Motor neuron (in vitro differentiated cells): ENCODE data around the gene CASK. TPM values are rescaled to one million over a fixed set of nuclear protein-coding genes. Genes with fewer than 3 reads are reported as not detected.
"Not testable (repeated sequence)": the region's sequence is repeated elsewhere in the genome, so short reads cannot be mapped to it uniquely, and the experiment has no call there.

Experiments used
- ATAC-seq, 8 experiments: fragments of 200-7000 bp; cut with Tn5 transposase; replicated peaks in 6 of 8; 2 replicates each; pipeline ENCODE4 v1.8.0; 2021; ENCODE audit warnings: mild to moderate bottlenecking in 8 of 8, moderate library complexity in 8 of 8
- H3K27ac ChIP-seq, 2 donors: fragments of 250-450 bp; sonication (Bioruptor Pico); 2 replicates each; pipeline ENCODE4 v1.9.0; 2021; ENCODE audit warnings: antibody characterized with exemption in 2 of 2, mild to moderate bottlenecking in 2 of 2, moderate library complexity in 1 of 2
- H3K4me1 ChIP-seq, 2 donors: fragments of 250-450 bp; sonication (Bioruptor Pico); replicated peaks in 1 of 2; 2 replicates each; pipeline ENCODE4 v1.6.1; 2021; ENCODE audit warnings: antibody characterized with exemption in 2 of 2, mild to moderate bottlenecking in 2 of 2, moderate library complexity in 1 of 2
- H3K4me3 ChIP-seq, 5 donors: fragments of 250-450 bp; sonication (Bioruptor Pico); 2 replicates each; pipeline ENCODE4 v1.9.0; 2021; ENCODE audit warnings: antibody characterized with exemption in 5 of 5, mild to moderate bottlenecking in 5 of 5, moderate library complexity in 4 of 5
- WGBS, 10 experiments: fragments of 450-650 bp; shearing (Covaris generic); methylation state at CpG; one replicate each; pipeline ENCODE4 v1.0.0; 2022; 5-methylcytosine and 5-hydroxymethylcytosine counted together
- in situ Hi-C, 9 experiments: fragments of 400-800 bp; cut with MboI; loops; one replicate each; pipeline ENCODE4 v1.15.0; 2021; ENCODE audit warnings: low sequenced_read_pairs in 9 of 9, low pct_unique_long_range_greater_than_20kb in 2 of 9; ENCODE audit not compliant: unreplicated experiment in 9 of 9
- total RNA-seq, 8 experiments: library from RNA; unstranded; fragments of 300-600 nt; gene quantifications; 2 replicates each; pipeline versions ENCODE4 v1.2.3 to v1.2.4, GENCODE V29; 2022

The CASK gene
- total RNA-seq, 8 experiments from 2014 or later: 15.6 to 51.7 (median 41.5) TPM

GRCh38 chrX:41518127-41518840 is 405.1 kb downstream of the CASK start:
- Histone ChIP-seq H3K4me1 (peaks cover 45 to 53% of the 10 kb centered on the region in 2 donors), H3K27ac (peak overlapping the region; percentile 39 to 46), H3K4me3 (no peak overlapping the region)
- WGBS, 10 experiments: 50 to 100% (median 100%) methylated on average over 1 to 7 of the region's 9 CpGs; no CpG with 5 or more reads in 5 of the 10 experiments
- in situ Hi-C loops: no loop called here
- ATAC-seq: no peak

GRCh38 chrX:41516999-41517765 is 406.2 kb downstream of the CASK start:
- Histone ChIP-seq H3K4me3 (no peak overlapping the region), H3K4me1 (peaks cover 36 to 49% of the 10 kb centered on the region in 2 donors), H3K27ac (peak overlapping the region in 1 of 2 donors; percentile 69)
- ATAC-seq: peak in 5 of 8 experiments; percentile 78 to 86 (median 83)
- 0 to 100% (median 51%) methylated on average over 1 to 4 of the region's 4 CpGs; no CpG with 5 or more reads in 5 of the 10 experiments for WGBS, 10 experiments
- in situ Hi-C loops: no loop called here

- H3K4me1 ChIP-seq: peaks cover 34 to 49% of the 10 kb centered on the region in 2 donors
- ATAC-seq: peak in 5 of 8 experiments; percentile 3 to 67 (median 26)
- in situ Hi-C loops: no loop called here
- H3K4me3 ChIP-seq: no peak overlapping the region
- WGBS, 10 experiments: 41 to 100% (median 65%) methylated on average over 1 to 5 of the region's 5 CpGs; no CpG with 5 or more reads in 4 of the 10 experiments
- H3K27ac ChIP-seq: peak overlapping the region; percentile 39 to 56
These were observed 406.9 kb downstream of the CASK start for GRCh38 chrX:41516456-41516855.

- ATAC-seq: no peak
- in situ Hi-C loops: no loop called here
- no peak overlapping the region for H3K27ac ChIP-seq
- H3K4me3 ChIP-seq: no peak overlapping the region
- WGBS, 10 experiments: 60 to 61% methylated on average over 3 to 4 of the region's 12 CpGs; no CpG with 5 or more reads in 8 of the 10 experiments
- peaks cover 28 to 49% of the 10 kb centered on the region in 2 donors for H3K4me1 ChIP-seq
These were observed 408.0 kb downstream of the CASK start for GRCh38 chrX:41515376-41515775.

GRCh38 chrX:41514179-41514578 is 409.2 kb downstream of the CASK start:
- ATAC-seq: no peak
- Histone ChIP-seq H3K4me1 (peaks cover 25 to 46% of the 10 kb centered on the region in 2 donors), H3K4me3 (no peak overlapping the region), H3K27ac (no peak overlapping the region)
- WGBS, 10 experiments: 66 to 81% (median 74%) methylated on average over 3 to 5 of the region's 9 CpGs; no CpG with 5 or more reads in 6 of the 10 experiments
- in situ Hi-C loops: no loop called here

GRCh38 chrX:41512853-41513252 is 410.5 kb downstream of the CASK start:
- H3K4me1 ChIP-seq: peaks cover 17 to 34% of the 10 kb centered on the region in 2 donors
- in situ Hi-C loops, H3K27ac ChIP-seq, ATAC-seq, H3K4me3 ChIP-seq: not testable (repeated sequence)
- WGBS, 10 experiments: 85 to 100% methylated on average over 2 to 4 of the region's 7 CpGs; no CpG with 5 or more reads in 8 of the 10 experiments

- in situ Hi-C loops: no loop called here
- H3K4me3 ChIP-seq: no peak overlapping the region
These were observed 411.0 kb downstream of the CASK start for GRCh38 chrX:41512394-41512793.

GRCh38 chrX:41507919-41508318 is 415.4 kb downstream of the CASK start:
- Histone ChIP-seq H3K4me1 (no peaks in the 10 kb centered on the region), H3K4me3 (no peak overlapping the region), H3K27ac (no peak overlapping the region)
- in situ Hi-C loops: no loop called here
- WGBS, 10 experiments: 86 to 95% methylated on average over 2 to 4 of the region's 4 CpGs; no CpG with 5 or more reads in 8 of the 10 experiments
- ATAC-seq: no peak

More at GRCh38 chrX:41512394-41512793, 411.0 kb downstream of the CASK start:
- ATAC-seq: no peak
- Histone ChIP-seq H3K4me1 (peaks cover 14 to 30% of the 10 kb centered on the region in 2 donors), H3K27ac (no peak overlapping the region)
- 60 to 84% methylated on average over 1 to 3 of the region's 4 CpGs; no CpG with 5 or more reads in 8 of the 10 experiments for WGBS, 10 experiments

GRCh38 chrX:41502004-41502403 is 421.4 kb downstream of the CASK start:
- in situ Hi-C loops: no loop called here

GRCh38 chrX:41499984-41500383 is 423.4 kb downstream of the CASK start:
- Histone ChIP-seq H3K27ac (no peak overlapping the region), H3K4me1 (no peaks in the 10 kb centered on the region), H3K4me3 (no peak overlapping the region)
- in situ Hi-C loops: no loop called here
- 20 to 80% methylated on average over 1 of the region's 3 CpGs; no CpG with 5 or more reads in 8 of the 10 experiments for WGBS, 10 experiments
- no peak for ATAC-seq

More at GRCh38 chrX:41502004-41502403, 421.4 kb downstream of the CASK start:
- Histone ChIP-seq H3K4me1 (no peaks in the 10 kb centered on the region), H3K4me3 (no peak overlapping the region), H3K27ac (no peak overlapping the region)
- no peak for ATAC-seq
- 83 to 100% (median 100%) methylated on average over 1 of the region's 1 CpG; no CpG with 5 or more reads in 5 of the 10 experiments for WGBS, 10 experiments

- in situ Hi-C loops: no loop called here
- no peak overlapping the region for H3K27ac ChIP-seq
- ATAC-seq: no peak
- WGBS, 10 experiments: 73 to 100% (median 78%) methylated on average over 1 to 5 of the region's 7 CpGs; no CpG with 5 or more reads in 6 of the 10 experiments
- H3K4me3 ChIP-seq: no peak overlapping the region
- no peaks in the 10 kb centered on the region for H3K4me1 ChIP-seq
These were observed 424.2 kb downstream of the CASK start for GRCh38 chrX:41499195-41499594.

- 0 to 100% (median 64%) methylated on average over 1 to 10 of the region's 12 CpGs; no CpG with 5 or more reads in 1 of the 10 experiments for WGBS, 10 experiments
- in situ Hi-C loops: no loop called here
- Histone ChIP-seq H3K4me1 (no peaks in the 10 kb centered on the region), H3K27ac (no peak overlapping the region), H3K4me3 (no peak overlapping the region)
- ATAC-seq: peak in 7 of 8 experiments; percentile 27 to 77 (median 36)
These were observed 431.9 kb downstream of the CASK start for GRCh38 chrX:41491267-41492004.
